Umbilical cord (tissue), 2 donors: ENCODE data around the gene PEF1. TPM values are rescaled to one million over a fixed set of nuclear protein-coding genes. Genes with fewer than 3 reads are reported as not detected.

Experiments used
- DNase-seq: peaks from one replicate; pipeline ENCODE4 v3.0.0-alpha.2; 2015; ENCODE audit warnings: low spot score
- total RNA-seq: library from RNA; depleted of rRNA; stranded (reverse); fragments of >200 nt; gene quantifications from one replicate; pipeline ENCODE4 v1.2.3, GENCODE V29; 2014; ENCODE audit warnings: low replicate concordance; ENCODE audit not compliant: insufficient read depth

Gene PEF1
- total RNA-seq, 1 donor from 2014 or later, result 57.3 TPM

GRCh38 chr1:31655104-31655503 is 10.4 kb upstream of the PEF1 start:
- DNase-seq, result no peak

GRCh38 chr1:31654474-31654776 is 9.7 kb upstream of the PEF1 start:
- no peak for DNase-seq

- DNase-seq, result no peak
These were observed 9.2 kb upstream of the PEF1 start for GRCh38 chr1:31653717-31654473.

GRCh38 chr1:31652891-31653499 is 8.3 kb upstream of the PEF1 start:
- no peak for DNase-seq

DNA sequence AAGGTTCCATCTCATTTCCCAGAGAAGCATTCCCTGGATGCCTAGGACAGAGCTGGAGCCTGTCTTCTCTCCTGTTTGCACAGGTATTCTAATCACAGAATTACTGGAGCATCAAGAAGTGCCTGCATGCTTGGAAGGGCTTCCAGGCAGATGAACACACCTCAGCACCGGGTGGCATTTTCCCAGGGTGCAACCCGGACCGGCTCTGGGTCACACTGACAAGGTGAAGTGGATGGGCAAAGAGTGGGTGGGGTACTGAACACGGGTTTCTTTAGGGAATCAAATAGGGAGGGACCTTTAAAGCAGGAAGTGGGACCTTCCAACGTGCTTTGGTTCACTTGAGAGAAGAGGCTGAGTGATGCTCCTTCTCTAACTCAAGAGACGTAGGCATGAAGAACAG is 7.1 kb upstream of the PEF1 start:
- no peak for DNase-seq

DNA sequence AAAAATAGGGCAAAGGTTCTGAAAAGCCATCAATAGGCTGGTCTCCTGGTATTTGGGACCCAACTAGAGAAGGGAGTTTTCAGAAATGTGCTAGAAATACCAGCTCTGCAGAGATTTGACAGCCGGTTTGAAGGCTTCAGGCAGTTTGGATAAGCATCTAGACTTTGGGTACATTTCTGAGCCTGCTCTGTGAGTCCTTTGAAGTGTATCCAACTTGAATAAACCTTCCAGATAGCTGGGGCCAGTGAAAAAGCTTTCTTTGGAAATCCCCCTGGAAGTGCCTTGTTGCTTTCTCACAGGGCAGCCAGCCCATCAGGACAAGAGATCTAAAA is 6.4 kb upstream of the PEF1 start:
- DNase-seq, result peak; percentile 95

DNA sequence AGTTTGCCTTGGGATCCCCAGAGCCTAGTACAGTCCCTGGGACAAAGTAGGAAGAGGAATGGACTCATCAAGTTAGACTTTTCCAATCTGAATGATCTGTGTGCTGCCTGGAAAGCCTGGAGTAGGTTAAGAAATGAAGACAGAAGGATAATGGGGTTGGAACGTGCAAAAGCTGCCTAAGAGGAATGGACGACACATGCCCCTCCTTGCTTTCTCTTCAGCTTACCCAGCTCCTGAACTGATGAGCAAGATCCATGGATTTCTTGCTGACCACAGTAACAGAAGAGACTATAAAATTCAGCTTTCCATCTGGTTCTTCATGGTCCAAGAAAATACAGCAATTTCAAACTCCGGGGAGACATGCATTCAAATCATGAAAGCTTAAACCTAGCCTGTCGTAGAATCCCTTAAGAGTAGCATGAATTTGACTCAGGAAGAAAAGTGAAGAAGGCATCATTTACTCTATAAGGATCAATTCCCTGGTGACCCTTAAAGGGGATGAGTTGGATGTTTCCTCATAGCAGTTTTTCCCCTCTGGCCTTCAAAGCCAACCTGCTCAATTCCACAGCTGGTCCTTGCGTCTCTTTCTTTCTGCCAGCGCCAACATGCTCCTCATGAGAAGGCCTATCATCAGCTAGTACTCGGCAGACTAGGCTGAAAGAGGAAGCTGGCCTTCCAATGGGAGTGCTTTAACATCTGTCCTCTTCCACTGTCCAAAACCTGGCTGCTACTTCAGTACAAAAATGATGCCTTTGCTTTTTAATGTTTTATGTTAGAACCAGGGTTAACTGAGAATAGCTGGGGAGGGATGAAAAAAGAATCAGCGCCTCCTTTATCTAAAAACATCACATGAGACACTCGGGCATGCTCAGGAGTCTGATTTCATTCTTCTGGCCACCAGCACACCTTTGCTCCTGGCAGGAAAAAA is 5.7 kb upstream of the PEF1 start:
- DNase-seq, result peak; percentile 62

DNA sequence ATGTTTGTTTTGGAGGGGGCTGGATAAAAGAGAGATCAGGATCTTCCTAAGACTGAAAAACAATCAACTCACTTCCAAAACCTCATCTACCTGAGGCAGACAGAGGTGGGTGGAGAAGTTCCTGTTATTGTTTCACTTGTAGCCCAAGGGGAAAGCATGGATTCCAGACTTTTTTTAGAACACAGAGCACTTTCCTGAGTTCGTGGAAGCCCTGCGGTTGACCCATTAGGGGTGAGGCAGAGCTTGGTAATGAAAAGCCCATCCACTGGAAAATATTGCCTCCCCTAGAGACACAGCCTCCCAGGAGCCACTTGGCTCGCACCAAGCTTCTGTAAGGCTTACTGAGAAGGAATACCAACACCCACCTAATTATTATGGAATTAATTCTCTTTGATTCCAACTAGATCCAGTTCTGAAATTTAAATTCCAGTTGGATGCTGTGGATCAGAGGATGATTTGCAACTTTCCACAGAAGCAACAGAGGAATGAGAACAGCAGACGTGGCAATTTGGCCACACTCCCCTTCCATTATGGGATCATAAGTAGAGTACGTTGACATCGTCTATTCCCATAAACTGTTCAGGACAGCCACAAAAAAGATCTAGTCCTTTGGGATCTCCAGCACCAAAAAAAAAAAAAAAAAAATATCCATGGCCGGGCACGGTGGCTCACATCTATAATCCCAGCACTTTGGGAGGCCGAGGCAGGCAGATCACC is 4.1 kb upstream of the PEF1 start:
- no peak for DNase-seq

GRCh38 chr1:31648190-31648589 is 3.5 kb upstream of the PEF1 start:
- DNase-seq, result no peak

- DNase-seq, result peak; percentile 61
These were observed 2.4 kb upstream of the PEF1 start for GRCh38 chr1:31647106-31647505.

GRCh38 chr1:31646259-31646960 is 1.7 kb upstream of the PEF1 start:
- no peak for DNase-seq

- no peak for DNase-seq
These were observed 545 bp upstream of the PEF1 start for GRCh38 chr1:31645274-31645568.

- no peak for DNase-seq
These were observed 608 bp downstream of the PEF1 start for GRCh38 chr1:31643976-31644559.

GRCh38 chr1:31642897-31643296 is 1.8 kb downstream of the PEF1 start:
- no peak for DNase-seq

DNA sequence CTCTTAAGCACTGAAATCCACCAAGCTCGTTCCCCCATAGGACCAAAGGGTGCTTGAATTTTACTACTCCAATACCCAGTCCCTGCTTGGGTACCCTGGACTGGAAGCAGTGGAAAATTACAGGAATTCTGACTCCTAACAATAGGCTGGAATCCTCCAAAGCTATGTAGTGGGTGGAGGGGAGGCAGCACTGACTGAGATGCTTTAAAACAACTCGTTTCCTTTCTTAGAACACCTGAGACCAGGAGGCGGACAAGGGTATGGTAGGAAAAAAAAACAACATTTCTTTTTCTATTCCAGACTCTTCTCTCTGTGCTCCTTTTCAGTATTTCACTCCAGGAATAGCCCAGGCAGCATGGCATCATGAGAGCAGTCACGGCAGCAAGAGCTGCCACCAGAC is 2.3 kb downstream of the PEF1 start:
- no peak for DNase-seq

DNA sequence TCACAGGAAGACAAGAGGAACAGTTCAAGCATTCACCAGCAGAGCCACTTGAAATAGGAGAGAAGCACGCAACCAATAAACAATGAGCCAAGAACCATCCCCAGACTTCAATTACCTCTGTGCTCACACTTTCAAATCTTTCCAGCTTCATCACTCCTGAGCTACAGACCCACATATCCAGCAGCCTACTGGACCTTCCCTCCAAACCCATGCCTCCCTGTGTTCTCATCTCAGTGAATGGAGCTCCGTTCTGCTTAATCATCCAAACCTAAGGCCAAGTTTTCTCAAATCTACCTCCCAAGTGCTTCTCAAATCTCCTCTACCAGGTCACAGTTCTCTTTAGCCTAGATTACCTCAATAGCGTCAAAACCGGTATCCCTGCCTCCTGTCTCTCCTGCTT is 3.7 kb downstream of the PEF1 start:
- no peak for DNase-seq

DNA sequence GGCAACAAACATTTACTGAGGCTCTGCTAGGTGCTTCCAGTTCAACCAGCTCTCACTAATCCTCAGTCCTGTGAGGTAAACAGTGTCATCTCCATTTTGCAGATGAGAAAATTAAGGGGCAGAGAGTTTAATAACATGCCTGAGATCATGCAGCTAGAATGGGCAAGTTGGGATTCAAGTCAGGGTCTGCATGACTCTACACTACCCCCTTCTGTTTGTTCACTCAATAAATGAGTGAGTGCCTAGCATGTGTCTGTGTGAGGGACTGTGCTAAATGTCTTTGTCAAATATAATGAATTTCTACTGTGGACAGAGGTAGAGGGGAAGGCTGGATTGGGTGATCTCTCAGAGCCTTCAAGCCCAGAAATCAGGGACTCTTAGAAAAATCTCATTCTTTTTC is 4.5 kb downstream of the PEF1 start:
- DNase-seq, result no peak

DNA sequence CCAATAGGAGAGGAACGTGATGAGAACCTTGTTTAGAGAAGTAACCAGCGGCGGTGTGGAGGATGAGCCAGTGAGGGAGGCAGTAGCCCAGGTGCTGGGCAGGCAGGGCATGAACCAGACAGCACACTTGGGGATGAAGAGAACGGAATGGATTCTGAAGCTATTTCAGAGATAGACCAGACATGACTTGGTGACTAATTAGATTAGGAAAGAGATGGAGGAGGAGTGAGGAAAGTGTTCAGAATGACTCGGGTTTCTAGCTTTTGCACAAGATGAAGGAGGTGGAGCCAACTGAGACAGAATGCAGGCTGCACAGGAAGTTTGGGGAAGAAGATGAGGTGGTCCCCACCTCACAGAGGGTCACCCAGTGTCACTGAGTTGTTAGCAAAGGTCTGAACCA is 5.1 kb downstream of the PEF1 start:
- DNase-seq, result peak; percentile 83

DNA sequence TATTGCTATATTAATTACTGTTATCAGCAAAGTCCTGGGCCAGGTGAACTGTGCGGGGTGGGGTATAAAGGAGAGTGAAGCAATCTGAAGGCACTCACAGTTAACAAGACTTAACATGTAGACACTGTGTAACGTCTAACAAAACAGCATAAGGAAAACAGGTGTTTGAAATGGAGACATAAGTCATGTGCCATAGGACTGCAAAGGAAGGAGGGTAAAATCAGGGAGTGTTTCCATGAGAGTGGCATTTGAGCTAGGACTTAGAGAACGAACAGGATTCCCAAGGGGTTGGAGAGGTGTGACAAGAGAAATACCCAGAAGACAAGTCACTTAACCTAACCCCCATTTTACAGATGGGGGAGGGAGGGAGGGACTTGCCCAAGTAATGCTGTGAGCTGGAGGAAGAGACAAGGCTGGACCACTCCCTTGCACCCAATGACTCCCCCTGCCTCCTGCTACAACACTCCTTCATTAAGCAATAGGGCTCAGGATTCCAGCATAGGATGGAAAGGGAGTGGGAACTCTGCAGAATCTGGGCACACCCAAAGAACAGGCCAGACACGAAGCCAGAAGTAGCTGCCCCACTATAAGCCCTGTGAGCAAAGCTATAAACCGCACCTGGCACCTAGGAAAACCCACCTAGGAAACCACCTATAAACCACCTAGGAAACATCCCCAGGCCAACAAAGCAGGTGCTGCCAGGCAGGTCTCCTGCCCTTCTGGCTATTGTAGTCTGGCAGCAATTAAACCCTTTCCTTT is 6.6 kb downstream of the PEF1 start:
- DNase-seq, result peak; percentile 44

- DNase-seq, result no peak
These were observed 11.6 kb downstream of the PEF1 start for GRCh38 chr1:31633117-31633516.

DNA sequence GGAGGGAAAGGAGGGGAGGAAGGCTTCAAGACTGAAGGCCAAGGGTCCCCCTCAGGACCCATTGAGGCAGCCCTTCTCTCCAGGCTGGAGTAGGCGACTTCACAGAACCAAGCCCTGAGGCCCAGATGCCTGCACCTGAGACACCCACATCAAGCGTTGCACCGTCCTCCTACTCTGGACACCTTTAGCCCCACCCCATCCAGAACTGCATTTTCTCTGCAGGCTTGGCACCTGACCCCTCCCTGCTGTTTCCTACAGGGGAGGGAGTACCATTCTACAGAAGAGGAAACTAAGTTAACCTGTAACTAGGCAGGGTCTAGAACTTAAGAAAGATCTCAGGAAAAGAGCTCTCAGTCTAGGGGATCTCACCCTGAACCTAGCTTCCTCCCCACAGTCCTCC is 12.0 kb downstream of the PEF1 start:
- DNase-seq, result no peak
